ENCODE data around the gene PDE4D.

DNA sequence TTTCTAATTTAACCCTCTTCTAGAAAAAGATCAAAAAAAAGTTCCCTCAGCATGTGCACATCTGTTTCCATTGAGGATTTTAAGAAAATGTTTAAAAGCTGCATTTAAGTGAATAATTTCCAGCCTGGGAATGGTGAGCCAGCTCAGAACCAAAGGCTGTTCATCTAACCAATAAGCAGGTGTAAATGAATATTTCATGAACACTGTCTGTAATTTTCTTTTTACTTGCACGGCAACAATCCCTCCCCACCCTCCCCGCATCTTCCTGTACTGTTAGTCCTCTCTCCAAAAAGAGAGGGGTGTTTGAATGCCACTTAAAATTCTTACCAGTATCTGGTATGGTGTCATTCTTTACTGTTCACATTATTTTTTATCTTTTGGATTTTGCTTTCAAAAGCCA, 425.6 kb downstream of the PDE4D start:
- TF ChIP-seq, protein P1, sequence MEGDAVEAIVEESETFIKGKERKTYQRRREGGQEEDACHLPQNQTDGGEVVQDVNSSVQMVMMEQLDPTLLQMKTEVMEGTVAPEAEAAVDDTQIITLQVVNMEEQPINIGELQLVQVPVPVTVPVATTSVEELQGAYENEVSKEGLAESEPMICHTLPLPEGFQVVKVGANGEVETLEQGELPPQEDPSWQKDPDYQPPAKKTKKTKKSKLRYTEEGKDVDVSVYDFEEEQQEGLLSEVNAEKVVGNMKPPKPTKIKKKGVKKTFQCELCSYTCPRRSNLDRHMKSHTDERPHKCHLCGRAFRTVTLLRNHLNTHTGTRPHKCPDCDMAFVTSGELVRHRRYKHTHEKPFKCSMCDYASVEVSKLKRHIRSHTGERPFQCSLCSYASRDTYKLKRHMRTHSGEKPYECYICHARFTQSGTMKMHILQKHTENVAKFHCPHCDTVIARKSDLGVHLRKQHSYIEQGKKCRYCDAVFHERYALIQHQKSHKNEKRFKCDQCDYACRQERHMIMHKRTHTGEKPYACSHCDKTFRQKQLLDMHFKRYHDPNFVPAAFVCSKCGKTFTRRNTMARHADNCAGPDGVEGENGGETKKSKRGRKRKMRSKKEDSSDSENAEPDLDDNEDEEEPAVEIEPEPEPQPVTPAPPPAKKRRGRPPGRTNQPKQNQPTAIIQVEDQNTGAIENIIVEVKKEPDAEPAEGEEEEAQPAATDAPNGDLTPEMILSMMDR (conservative IDR thresholded peaks at IDR 0.05; ENCODE audit: low read length) = no peak
- TF ChIP-seq EZH2phosphoT487 (IDR thresholded peaks at IDR 0.05; ENCODE audit: borderline replicate concordance, low read depth, low read length) = no peak
